ENCODE results near the gene NRIP3. TPM values are rescaled to one million over a fixed set of nuclear protein-coding genes. Genes with fewer than 3 reads are reported as not detected.

The NRIP3 gene
- total and polyA plus RNA-seq, 2 of the 13 experiments (the other 11 are each of a cell fraction or from before 2014, with no cell fraction given): 0.04 to 0.07 TPM

DNA sequence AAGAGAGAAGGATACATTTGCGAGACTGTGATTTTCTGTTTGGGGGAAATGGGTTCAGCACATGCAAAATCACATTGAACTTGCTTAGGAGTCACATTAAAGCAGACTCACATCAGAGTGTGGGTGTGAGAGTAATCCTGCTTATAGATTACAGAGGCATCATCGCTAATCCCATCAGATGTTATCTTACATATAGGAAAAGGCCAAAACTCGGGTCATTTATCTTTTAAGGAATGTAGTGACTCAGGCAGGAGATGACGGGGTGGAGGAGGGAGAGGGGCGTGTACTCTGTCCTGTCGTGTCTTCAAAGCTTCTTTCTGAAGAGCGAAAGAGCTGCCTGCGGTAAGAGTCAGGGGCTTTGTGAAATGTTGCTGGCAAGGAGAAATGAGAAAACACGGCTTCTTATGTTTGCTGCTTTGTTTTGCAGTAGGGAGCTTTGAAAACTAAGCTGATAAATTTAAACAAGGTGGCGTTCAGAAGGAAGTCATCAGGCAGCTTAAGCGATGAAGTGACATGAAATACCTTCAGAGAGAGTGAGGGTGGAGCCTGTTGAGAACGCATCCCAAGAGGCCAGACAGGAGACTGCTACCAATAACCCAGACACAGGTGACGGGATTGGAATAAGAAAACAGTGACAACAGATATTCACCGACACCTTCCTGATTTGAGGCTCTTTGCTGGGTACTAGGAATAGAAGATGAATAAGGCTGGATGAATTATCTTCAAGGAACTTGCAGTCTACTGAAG is 68.9 kb downstream of the NRIP3 start (continued):
- TF ChIP-seq ARID3A (IDR thresholded peaks at IDR 0.05; ENCODE audit: low read depth, low read length): no peak
- TF ChIP-seq RXRA (CRISPR knock-in tag; IDR thresholded peaks at IDR 0.05): no peak
- no peak for TF ChIP-seq HMGA1 (CRISPR knock-in tag; conservative IDR thresholded peaks at IDR 0.05)
- no peak for TF ChIP-seq GRHL1 (CRISPR knock-in tag; conservative IDR thresholded peaks at IDR 0.05)
- TF ChIP-seq RFX1 (IDR thresholded peaks at IDR 0.05): no peak
- no peak for TF ChIP-seq ZNF75D (CRISPR knock-in tag; IDR thresholded peaks at IDR 0.05; ENCODE audit: borderline replicate concordance)
- TF ChIP-seq MTA1 (CRISPR knock-in tag; IDR thresholded peaks at IDR 0.05; ENCODE audit: borderline replicate concordance): no peak

- FAIRE-seq: no peak
- Histone ChIP-seq H3K4me2 (ENCODE audit: low read depth, low read length) (no peak overlapping the region), H2AFZ (ENCODE audit: low read length) (no peak overlapping the region), H3K36me3 (replicated peaks in 1 of 2; ENCODE audit: control insufficient read depth in 1 of 2, insufficient read depth in 2 of 2, low read length in 2 of 2) (no peaks in the 10 kb centered on the region), H3K27me3 (ENCODE audit: control insufficient read depth in 1 of 2, insufficient read depth in 2 of 2, low read length in 2 of 2) (no peaks in the 10 kb centered on the region), H3K4me1 (ENCODE audit: insufficient read depth, low read length) (peaks cover 5% of the 10 kb centered on the region; the same call in 1 of the 2 replicates), H4K20me1 (ENCODE audit: insufficient read depth, low read length) (no peaks in the 10 kb centered on the region), H3K9me3 (ENCODE audit: low read length) (no peaks in the 10 kb centered on the region), H3K9ac (ENCODE audit: insufficient read depth, low read depth, low read length) (no peak overlapping the region), H3K79me2 (ENCODE audit: insufficient read depth, low read length) (no peaks in the 10 kb centered on the region), H3K4me3 (replicated peaks in 1 of 3; ENCODE audit: insufficient read depth in 1 of 3, low read depth in 2 of 3, low read length in 3 of 3) (no peak overlapping the region), H3K27ac (ENCODE audit: extremely low read length, insufficient read depth, low read length) (no peak overlapping the region)
- ChIA-PET CTCF (ENCODE audit: low intra/inter-chr PET ratio, low total read pairs) (no interaction called here), POLR2A (no interaction called here)
- in situ Hi-C loops (cut with HindIII; ENCODE audit: extremely low pct_ligation_motif_present, low pct_unique_long_range_greater_than_20kb) (no loop called here), intact Hi-C loops (cut with micrococcal nuclease; ENCODE audit: unreplicated experiment) (no loop called here)
- BruUV-seq (replicated peaks): no TSS peak
- 80% methylated on average over 6 of the region's 6 CpGs for WGBS (ENCODE audit: low lambda C conversion rate)
- DNase-seq (ENCODE audit: low spot score): no peak
- ATAC-seq: peak; percentile 48; the same call in 2 of the 3 replicates
- TF ChIP-seq, protein P1, sequence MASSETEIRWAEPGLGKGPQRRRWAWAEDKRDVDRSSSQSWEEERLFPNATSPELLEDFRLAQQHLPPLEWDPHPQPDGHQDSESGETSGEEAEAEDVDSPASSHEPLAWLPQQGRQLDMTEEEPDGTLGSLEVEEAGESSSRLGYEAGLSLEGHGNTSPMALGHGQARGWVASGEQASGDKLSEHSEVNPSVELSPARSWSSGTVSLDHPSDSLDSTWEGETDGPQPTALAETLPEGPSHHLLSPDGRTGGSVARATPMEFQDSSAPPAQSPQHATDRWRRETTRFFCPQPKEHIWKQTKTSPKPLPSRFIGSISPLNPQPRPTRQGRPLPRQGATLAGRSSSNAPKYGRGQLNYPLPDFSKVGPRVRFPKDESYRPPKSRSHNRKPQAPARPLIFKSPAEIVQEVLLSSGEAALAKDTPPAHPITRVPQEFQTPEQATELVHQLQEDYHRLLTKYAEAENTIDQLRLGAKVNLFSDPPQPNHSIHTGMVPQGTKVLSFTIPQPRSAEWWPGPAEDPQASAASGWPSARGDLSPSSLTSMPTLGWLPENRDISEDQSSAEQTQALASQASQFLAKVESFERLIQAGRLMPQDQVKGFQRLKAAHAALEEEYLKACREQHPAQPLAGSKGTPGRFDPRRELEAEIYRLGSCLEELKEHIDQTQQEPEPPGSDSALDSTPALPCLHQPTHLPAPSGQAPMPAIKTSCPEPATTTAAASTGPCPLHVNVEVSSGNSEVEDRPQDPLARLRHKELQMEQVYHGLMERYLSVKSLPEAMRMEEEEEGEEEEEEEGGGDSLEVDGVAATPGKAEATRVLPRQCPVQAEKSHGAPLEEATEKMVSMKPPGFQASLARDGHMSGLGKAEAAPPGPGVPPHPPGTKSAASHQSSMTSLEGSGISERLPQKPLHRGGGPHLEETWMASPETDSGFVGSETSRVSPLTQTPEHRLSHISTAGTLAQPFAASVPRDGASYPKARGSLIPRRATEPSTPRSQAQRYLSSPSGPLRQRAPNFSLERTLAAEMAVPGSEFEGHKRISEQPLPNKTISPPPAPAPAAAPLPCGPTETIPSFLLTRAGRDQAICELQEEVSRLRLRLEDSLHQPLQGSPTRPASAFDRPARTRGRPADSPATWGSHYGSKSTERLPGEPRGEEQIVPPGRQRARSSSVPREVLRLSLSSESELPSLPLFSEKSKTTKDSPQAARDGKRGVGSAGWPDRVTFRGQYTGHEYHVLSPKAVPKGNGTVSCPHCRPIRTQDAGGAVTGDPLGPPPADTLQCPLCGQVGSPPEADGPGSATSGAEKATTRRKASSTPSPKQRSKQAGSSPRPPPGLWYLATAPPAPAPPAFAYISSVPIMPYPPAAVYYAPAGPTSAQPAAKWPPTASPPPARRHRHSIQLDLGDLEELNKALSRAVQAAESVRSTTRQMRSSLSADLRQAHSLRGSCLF (CRISPR knock-in tag; IDR thresholded peaks at IDR 0.05; ENCODE audit: borderline replicate concordance): no peak
- TF ChIP-seq, protein P2, sequence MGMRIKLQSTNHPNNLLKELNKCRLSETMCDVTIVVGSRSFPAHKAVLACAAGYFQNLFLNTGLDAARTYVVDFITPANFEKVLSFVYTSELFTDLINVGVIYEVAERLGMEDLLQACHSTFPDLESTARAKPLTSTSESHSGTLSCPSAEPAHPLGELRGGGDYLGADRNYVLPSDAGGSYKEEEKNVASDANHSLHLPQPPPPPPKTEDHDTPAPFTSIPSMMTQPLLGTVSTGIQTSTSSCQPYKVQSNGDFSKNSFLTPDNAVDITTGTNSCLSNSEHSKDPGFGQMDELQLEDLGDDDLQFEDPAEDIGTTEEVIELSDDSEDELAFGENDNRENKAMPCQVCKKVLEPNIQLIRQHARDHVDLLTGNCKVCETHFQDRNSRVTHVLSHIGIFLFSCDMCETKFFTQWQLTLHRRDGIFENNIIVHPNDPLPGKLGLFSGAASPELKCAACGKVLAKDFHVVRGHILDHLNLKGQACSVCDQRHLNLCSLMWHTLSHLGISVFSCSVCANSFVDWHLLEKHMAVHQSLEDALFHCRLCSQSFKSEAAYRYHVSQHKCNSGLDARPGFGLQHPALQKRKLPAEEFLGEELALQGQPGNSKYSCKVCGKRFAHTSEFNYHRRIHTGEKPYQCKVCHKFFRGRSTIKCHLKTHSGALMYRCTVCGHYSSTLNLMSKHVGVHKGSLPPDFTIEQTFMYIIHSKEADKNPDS (CRISPR knock-in tag; IDR thresholded peaks at IDR 0.05): no peak
- no peak for TF ChIP-seq CENPX (CRISPR knock-in tag; IDR thresholded peaks at IDR 0.05)
- no peak for TF ChIP-seq ZNF468 (CRISPR knock-in tag; IDR thresholded peaks at IDR 0.05)
- TF ChIP-seq NKX3-1 (CRISPR knock-in tag; IDR thresholded peaks at IDR 0.05): no peak
These were observed 69.9 kb downstream of the NRIP3 start for GRCh38 chr11:8933931-8934330.
